Gastrocnemius medialis (tissue), 4 donors: ENCODE measurements around the gene SCUBE1. TPM values are rescaled to one million over a fixed set of nuclear protein-coding genes. Genes with fewer than 3 reads are reported as not detected.

ENCODE experiments used
- ATAC-seq, 2 donors: fragments of 150-250 bp; one replicate each; pipeline ENCODE4 v1.9.1; 2016
- DNase-seq, 2 donors: peaks; one replicate each; pipeline ENCODE4 v3.0.0-alpha.2; 2019
- H3K27ac ChIP-seq, 4 donors: fragments of 200-600 bp; sonication (generic); 1 replicate in 1 of 4; 2 replicates in 3 of 4; pipeline ENCODE4 v1.5.1; 2016 to 2018; ENCODE audit warnings: mild to moderate bottlenecking in 2 of 4, moderate library complexity in 1 of 4
- H3K27me3 ChIP-seq, 3 donors: fragments of 200-600 bp; sonication (generic) in 2 of 3; 1 replicate in 1 of 3; 2 replicates in 2 of 3; pipeline versions ENCODE4 v1.5.1 to v1.6.0; 2016 to 2019; ENCODE audit warnings: mild to moderate bottlenecking in 1 of 3, moderate library complexity in 1 of 3
- H3K36me3 ChIP-seq, 2 donors: fragments of 200-600 bp; sonication (generic) in 1 of 2; one replicate each; pipeline ENCODE4 v1.5.1; 2017 to 2018
- H3K4me1 ChIP-seq, 2 donors: fragments of 200-600 bp; sonication (generic) in 1 of 2; one replicate each; pipeline ENCODE4 v1.5.1; 2016 to 2017; ENCODE audit warnings: mild to moderate bottlenecking in 2 of 2
- H3K4me3 ChIP-seq, 4 donors: fragments of 200-600 bp; sonication (generic) in 3 of 4; 1 replicate in 1 of 4; 2 replicates in 3 of 4; pipeline ENCODE4 v1.5.1; 2016 to 2019; ENCODE audit warnings: mild to moderate bottlenecking in 2 of 4
- H3K9me3 ChIP-seq, 3 donors: fragments of 200-600 bp; sonication (generic) in 2 of 3; 1 replicate in 1 of 3; 2 replicates in 2 of 3; pipeline ENCODE4 v1.5.1; 2016 to 2019
- POLR2A ChIP-seq, 2 donors: fragments of 450-650 bp; IDR thresholded peaks; one replicate each; pipeline ENCODE4 v1.6.1; 2017; ENCODE audit warnings: antibody characterized with exemption in 2 of 2, mild to moderate bottlenecking in 2 of 2, moderate library complexity in 2 of 2
- in situ Hi-C, 4 donors: fragments of 200-750 bp; cut with MboI; loops; one replicate each; pipeline versions ENCODE4 v1.15.0 to v1.8.0; 2017; ENCODE audit warnings: low sequenced_read_pairs in 4 of 4
- intact Hi-C: fragments of 100-400 bp; cut with DNase I; formaldehyde crosslinking; loops from one replicate; pipeline ENCODE4 v1.15.1; 2023; ENCODE audit warnings: low total_unique reads
- total RNA-seq, 4 donors: library from RNA; depleted of rRNA; stranded (reverse); fragments of >200 nt; gene quantifications; one replicate each; pipeline versions ENCODE4 v1.1.0 to v1.2.3, GENCODE V29; 2016
- TF ChIP-seq, protein P1 (sequence below), 5 experiments: fragments of 450-650 bp in 3 of 5; fragments of 200-600 bp in 2 of 5; sonication (generic) in 2 of 5; IDR thresholded peaks in 4 of 5; conservative IDR thresholded peaks in 1 of 5; 1 replicate in 4 of 5; 2 replicates in 1 of 5; pipeline ENCODE4 v1.5.1; 2016 to 2019; ENCODE audit warnings: antibody characterized with exemption in 5 of 5, mild to moderate bottlenecking in 3 of 5, moderate library complexity in 3 of 5

The SCUBE1 gene
- total RNA-seq, 4 donors from 2014 or later = 0.20 to 0.55 (median 0.41) TPM

DNA sequence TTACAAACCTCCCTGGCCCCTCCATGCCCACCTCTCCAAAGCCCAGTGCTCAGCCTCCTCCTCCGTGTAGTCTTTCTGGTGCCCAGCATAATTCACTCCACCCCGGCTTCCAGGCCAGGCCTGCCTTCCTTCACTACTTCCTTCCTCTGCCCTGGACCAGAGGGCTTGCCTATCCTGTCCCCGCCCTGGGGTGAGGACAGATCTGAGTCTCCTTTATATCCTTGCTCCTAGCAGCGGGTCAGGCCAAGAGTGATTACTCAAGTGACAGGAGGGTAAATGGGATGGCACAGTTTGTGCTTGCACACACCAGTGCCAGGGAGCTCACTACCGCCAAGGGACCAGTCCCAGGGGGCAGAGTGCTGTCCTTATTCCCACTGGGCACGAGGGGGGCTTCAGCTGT, 48.0 kb downstream of the SCUBE1 start:
- ATAC-seq = no peak
- no peaks in the 10 kb centered on the region for H3K9me3 ChIP-seq
- peaks cover 5 to 10% (median 7%) of the 10 kb centered on the region in 3 donors for H3K27me3 ChIP-seq
- peaks cover 0 to 11% of the 10 kb centered on the region in 2 donors for H3K4me1 ChIP-seq
- no peak for DNase-seq
- no peak overlapping the region for H3K4me3 ChIP-seq
- peak overlapping the region in 1 of 4 donors; percentile 67 for H3K27ac ChIP-seq
- H3K36me3 ChIP-seq = no peaks in the 10 kb centered on the region
- TF ChIP-seq, protein P1, sequence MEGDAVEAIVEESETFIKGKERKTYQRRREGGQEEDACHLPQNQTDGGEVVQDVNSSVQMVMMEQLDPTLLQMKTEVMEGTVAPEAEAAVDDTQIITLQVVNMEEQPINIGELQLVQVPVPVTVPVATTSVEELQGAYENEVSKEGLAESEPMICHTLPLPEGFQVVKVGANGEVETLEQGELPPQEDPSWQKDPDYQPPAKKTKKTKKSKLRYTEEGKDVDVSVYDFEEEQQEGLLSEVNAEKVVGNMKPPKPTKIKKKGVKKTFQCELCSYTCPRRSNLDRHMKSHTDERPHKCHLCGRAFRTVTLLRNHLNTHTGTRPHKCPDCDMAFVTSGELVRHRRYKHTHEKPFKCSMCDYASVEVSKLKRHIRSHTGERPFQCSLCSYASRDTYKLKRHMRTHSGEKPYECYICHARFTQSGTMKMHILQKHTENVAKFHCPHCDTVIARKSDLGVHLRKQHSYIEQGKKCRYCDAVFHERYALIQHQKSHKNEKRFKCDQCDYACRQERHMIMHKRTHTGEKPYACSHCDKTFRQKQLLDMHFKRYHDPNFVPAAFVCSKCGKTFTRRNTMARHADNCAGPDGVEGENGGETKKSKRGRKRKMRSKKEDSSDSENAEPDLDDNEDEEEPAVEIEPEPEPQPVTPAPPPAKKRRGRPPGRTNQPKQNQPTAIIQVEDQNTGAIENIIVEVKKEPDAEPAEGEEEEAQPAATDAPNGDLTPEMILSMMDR (IDR thresholded peaks at IDR 0.05 in 4 of 5, conservative IDR thresholded peaks at IDR 0.05 in 1 of 5) = no peak
- TF ChIP-seq POLR2A (IDR thresholded peaks at IDR 0.05) = no peak
- in situ Hi-C loops = no loop called here
- intact Hi-C loops = no loop called here

DNA sequence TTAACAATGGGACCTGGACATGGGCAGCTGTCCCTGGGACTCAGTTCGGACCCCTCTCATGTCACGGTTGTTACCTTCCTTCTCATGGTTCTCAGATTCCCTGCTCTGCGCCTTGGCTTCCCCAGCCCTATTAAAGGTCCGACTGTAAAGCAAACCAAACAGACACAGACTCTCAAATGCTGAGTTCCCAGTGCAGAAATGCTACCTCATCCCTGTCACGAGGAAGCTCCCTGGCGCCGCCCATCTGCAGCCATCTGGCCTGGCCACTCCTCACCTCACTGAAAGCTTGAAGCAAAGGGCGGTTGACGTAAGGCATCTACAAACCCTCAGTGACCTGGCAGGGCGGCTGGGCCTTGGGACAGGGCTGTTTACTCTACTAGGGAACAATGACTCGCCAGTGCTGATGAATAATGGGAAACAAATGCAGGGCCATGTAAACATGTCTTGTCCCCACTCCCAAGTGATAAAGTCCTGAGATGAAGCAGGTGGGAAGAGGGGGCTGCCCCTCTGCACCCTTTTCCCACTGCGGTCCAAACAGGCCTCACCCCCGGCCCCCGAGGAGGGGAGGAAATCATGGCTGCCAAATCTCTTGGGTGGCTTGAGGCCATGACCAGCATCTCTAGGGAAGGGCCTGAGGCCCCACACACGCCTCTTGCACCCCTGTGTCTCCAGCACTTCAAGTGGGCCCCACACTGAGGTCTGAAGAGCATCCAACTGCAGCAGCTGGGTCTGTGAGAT, 49.3 kb downstream of the SCUBE1 start:
- ATAC-seq = peak; percentile 53 to 57
- DNase-seq = peak; percentile 69 to 80

DNA sequence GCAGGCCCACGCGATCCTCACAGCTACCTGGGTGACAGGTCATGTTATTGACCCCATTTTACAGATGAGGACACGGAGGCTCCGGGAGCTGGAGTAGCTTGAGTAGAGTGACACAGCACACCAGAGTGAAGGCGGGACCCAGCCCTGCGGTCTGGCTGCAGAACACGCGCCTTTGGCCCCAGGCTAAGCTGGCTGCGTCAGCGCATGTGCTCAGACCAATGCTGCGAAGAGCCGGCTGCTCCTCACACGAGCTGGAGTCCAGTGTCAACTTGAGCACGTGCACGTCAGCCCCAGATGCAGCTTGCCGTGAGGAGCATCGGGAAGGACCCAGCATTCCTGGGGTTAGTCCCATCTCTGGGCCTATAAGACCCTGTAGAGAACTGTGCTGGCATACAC, 49.9 kb downstream of the SCUBE1 start:
- Histone ChIP-seq H3K27me3 (peaks cover 0 to 17% (median 6%) of the 10 kb centered on the region in 3 donors), H3K9me3 (no peaks in the 10 kb centered on the region), H3K27ac (peak overlapping the region; percentile 25 to 65 (median 62)), H3K4me1 (peaks cover 0 to 11% of the 10 kb centered on the region in 2 donors), H3K4me3 (no peak overlapping the region), H3K36me3 (no peaks in the 10 kb centered on the region)
- ATAC-seq (peak in 1 of 2 donors; percentile 24), DNase-seq (peak in 1 of 2 donors; percentile 57)
- intact Hi-C loops (no loop called here), in situ Hi-C loops (no loop called here)
- TF ChIP-seq, protein P1 (IDR thresholded peaks at IDR 0.05 in 4 of 5, conservative IDR thresholded peaks at IDR 0.05 in 1 of 5) = no peak
- no peak for TF ChIP-seq POLR2A (IDR thresholded peaks at IDR 0.05)

More for the DNA sequence above, 49.3 kb downstream of the SCUBE1 start:
- TF ChIP-seq, protein P1 (IDR thresholded peaks at IDR 0.05 in 4 of 5, conservative IDR thresholded peaks at IDR 0.05 in 1 of 5) = no peak
- no peak for TF ChIP-seq POLR2A (IDR thresholded peaks at IDR 0.05)
- in situ Hi-C loops (no loop called here), intact Hi-C loops (no loop called here)
- Histone ChIP-seq H3K4me1 (peaks cover 0 to 11% of the 10 kb centered on the region in 2 donors), H3K9me3 (no peaks in the 10 kb centered on the region), H3K36me3 (no peaks in the 10 kb centered on the region), H3K27me3 (peaks cover 0 to 17% (median 6%) of the 10 kb centered on the region in 3 donors), H3K27ac (peak overlapping the region; percentile 25 to 67 (median 64)), H3K4me3 (no peak overlapping the region)

DNA sequence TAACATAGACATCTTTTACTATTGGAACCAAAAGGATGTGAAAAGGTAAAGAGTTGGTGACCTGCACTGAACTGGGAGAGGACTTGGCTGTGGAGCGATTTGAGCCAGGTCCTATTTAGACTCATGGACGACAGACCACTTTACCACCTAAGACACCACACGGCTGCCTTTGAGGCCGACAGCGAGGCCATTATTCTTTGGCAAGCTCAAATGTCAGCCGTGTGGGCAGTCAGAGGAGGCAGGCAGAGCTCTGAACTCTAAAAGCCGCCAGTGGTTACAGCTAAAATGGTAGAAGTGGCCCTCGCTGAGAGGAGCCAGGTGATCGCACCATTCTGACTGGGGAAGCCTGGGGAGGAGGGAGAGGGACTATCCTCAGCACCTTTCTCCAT, 50.5 kb downstream of the SCUBE1 start:
- Histone ChIP-seq H3K27ac (no peak overlapping the region), H3K27me3 (peaks cover 0 to 17% (median 6%) of the 10 kb centered on the region in 3 donors), H3K4me1 (peaks cover 0 to 11% of the 10 kb centered on the region in 2 donors)

More for the DNA sequence above, 50.5 kb downstream of the SCUBE1 start:
- H3K4me3 ChIP-seq = no peak overlapping the region
- intact Hi-C loops = no loop called here
- in situ Hi-C loops = no loop called here
- no peaks in the 10 kb centered on the region for H3K9me3 ChIP-seq
- ATAC-seq = no peak
- no peak for DNase-seq
- no peaks in the 10 kb centered on the region for H3K36me3 ChIP-seq
- no peak for TF ChIP-seq POLR2A (IDR thresholded peaks at IDR 0.05)
- TF ChIP-seq, protein P1 (IDR thresholded peaks at IDR 0.05 in 4 of 5, conservative IDR thresholded peaks at IDR 0.05 in 1 of 5) = no peak
